GM23338 (cell line): ENCODE results near the gene GPRC5D.

Experiments used
- CREB1 ChIP-seq: fragments of 250-450 bp; sonication (Bioruptor Pico); IDR thresholded peaks from 2 replicates; pipeline ENCODE4 v1.5.0; 2020; ENCODE audit warnings: low read depth, mild to moderate bottlenecking, moderate library complexity
- EZH2 ChIP-seq: fragments of 200-600 bp; sonication (generic); IDR thresholded peaks from one replicate; pipeline ENCODE4 v1.8.0; 2017; ENCODE audit warnings: antibody characterized with exemption, mild to moderate bottlenecking, low read depth; ENCODE audit not compliant: unreplicated experiment
- EZH2phosphoT487 ChIP-seq: fragments of 200-600 bp; sonication (generic); IDR thresholded peaks from one replicate; pipeline ENCODE4 v1.8.1; 2018; ENCODE audit warnings: antibody characterized with exemption; ENCODE audit not compliant: unreplicated experiment
- POLR2AphosphoS5 ChIP-seq: IDR thresholded peaks from 2 replicates; pipeline ENCODE4 v1.6.1; 2016; ENCODE audit warnings: antibody characterized with exemption, low read depth
- TF ChIP-seq, protein P1 (sequence below), 2 experiments: fragments of 200-600 bp in 1 of 2; sonication (generic) in 1 of 2; conservative IDR thresholded peaks; 2 replicates each; pipeline versions ENCODE4 v1.5.1 to v1.6.1; 2016 to 2017; ENCODE audit warnings: antibody characterized with exemption in 2 of 2, low read depth in 2 of 2, mild to moderate bottlenecking in 2 of 2, moderate library complexity in 1 of 2
- TF ChIP-seq, protein P2 (sequence below): IDR thresholded peaks from one replicate; pipeline ENCODE4 v1.6.1; 2018; ENCODE audit warnings: antibody characterized with exemption; ENCODE audit not compliant: unreplicated experiment

DNA sequence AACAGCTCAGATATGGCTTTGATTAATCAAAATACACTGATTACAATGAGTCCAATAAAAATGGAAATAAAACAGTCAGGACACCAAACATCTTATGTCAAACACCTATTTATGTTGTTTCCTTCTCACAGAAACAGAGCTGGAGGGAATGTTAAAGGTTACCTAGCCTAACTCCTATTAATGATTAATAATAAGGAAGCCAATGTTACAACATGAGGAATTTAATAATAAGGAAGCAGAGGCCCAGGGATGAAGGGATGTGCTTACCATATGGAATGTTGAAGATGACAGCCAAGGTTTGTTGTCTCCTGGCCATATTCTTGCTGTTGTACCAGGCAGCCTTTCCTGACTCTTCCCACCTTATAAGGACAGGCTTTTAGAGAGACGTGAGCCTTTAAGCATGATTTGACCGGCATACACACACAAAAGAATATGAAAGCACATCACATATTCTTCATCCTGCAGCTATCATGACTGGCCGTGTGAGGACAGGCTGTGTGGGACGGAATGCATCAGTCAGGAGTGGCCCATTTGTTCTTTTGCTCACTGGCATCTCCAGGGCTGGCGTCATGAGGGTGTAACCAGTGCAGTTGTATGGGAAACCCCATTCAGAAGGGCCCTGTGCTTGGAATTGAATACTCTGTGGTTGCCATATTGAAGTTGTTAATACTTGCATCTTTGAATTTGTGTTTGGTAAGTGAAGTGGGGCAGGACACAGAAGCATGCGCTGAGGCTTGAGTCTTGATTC, 3.1 kb upstream of the GPRC5D start:
- TF ChIP-seq, protein P1, sequence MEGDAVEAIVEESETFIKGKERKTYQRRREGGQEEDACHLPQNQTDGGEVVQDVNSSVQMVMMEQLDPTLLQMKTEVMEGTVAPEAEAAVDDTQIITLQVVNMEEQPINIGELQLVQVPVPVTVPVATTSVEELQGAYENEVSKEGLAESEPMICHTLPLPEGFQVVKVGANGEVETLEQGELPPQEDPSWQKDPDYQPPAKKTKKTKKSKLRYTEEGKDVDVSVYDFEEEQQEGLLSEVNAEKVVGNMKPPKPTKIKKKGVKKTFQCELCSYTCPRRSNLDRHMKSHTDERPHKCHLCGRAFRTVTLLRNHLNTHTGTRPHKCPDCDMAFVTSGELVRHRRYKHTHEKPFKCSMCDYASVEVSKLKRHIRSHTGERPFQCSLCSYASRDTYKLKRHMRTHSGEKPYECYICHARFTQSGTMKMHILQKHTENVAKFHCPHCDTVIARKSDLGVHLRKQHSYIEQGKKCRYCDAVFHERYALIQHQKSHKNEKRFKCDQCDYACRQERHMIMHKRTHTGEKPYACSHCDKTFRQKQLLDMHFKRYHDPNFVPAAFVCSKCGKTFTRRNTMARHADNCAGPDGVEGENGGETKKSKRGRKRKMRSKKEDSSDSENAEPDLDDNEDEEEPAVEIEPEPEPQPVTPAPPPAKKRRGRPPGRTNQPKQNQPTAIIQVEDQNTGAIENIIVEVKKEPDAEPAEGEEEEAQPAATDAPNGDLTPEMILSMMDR (conservative IDR thresholded peaks at IDR 0.05; ENCODE audit: low read depth in 2 of 2) = no peak
- TF ChIP-seq POLR2AphosphoS5 (no peak), EZH2 (no peak), EZH2phosphoT487 (no peak), CREB1 (no peak)
- TF ChIP-seq, protein P2, sequence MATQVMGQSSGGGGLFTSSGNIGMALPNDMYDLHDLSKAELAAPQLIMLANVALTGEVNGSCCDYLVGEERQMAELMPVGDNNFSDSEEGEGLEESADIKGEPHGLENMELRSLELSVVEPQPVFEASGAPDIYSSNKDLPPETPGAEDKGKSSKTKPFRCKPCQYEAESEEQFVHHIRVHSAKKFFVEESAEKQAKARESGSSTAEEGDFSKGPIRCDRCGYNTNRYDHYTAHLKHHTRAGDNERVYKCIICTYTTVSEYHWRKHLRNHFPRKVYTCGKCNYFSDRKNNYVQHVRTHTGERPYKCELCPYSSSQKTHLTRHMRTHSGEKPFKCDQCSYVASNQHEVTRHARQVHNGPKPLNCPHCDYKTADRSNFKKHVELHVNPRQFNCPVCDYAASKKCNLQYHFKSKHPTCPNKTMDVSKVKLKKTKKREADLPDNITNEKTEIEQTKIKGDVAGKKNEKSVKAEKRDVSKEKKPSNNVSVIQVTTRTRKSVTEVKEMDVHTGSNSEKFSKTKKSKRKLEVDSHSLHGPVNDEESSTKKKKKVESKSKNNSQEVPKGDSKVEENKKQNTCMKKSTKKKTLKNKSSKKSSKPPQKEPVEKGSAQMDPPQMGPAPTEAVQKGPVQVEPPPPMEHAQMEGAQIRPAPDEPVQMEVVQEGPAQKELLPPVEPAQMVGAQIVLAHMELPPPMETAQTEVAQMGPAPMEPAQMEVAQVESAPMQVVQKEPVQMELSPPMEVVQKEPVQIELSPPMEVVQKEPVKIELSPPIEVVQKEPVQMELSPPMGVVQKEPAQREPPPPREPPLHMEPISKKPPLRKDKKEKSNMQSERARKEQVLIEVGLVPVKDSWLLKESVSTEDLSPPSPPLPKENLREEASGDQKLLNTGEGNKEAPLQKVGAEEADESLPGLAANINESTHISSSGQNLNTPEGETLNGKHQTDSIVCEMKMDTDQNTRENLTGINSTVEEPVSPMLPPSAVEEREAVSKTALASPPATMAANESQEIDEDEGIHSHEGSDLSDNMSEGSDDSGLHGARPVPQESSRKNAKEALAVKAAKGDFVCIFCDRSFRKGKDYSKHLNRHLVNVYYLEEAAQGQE = no peak
